Smooth muscle cell (in vitro differentiated cells): ENCODE data around the gene PLTP. TPM values are rescaled to one million over a fixed set of nuclear protein-coding genes. Genes with fewer than 3 reads are reported as not detected.
A peak's percentile ranks its signal among the peaks of the same experiment; 100 is the strongest.

Experiments used
- DNase-seq: peaks from one replicate; lab custom pipeline; 2025; ENCODE audit not compliant: unreplicated experiment; lab: John Stamatoyannopoulos, UW
- H2AFZ ChIP-seq: fragments of 200-600 bp; sonication (generic); 2 replicates; pipeline ENCODE4 v1.6.0; 2016; ENCODE audit warnings: antibody characterized with exemption, low read depth, mild to moderate bottlenecking
- H3F3A ChIP-seq: fragments of 200-600 bp; sonication (generic); 2 replicates; pipeline ENCODE4 v1.6.0; 2017; ENCODE audit warnings: antibody characterized with exemption, low read depth
- H3K27ac ChIP-seq: fragments of 200-600 bp; sonication (generic); 2 replicates; pipeline ENCODE4 v1.5.1; 2016; ENCODE audit warnings: low read depth, mild to moderate bottlenecking
- H3K27me3 ChIP-seq: fragments of 200-600 bp; sonication (generic); 2 replicates; pipeline ENCODE4 v1.6.1; 2016; ENCODE audit warnings: low read depth, mild to moderate bottlenecking
- H3K36me3 ChIP-seq: fragments of 200-600 bp; sonication (generic); 2 replicates; pipeline ENCODE4 v1.5.1; 2016; ENCODE audit warnings: low read depth
- H3K4me1 ChIP-seq: fragments of 200-600 bp; sonication (generic); 2 replicates; pipeline ENCODE4 v1.5.1; 2016; ENCODE audit warnings: low read depth
- H3K4me2 ChIP-seq: fragments of 200-600 bp; sonication (generic); 2 replicates; pipeline ENCODE4 v1.6.0; 2016; ENCODE audit warnings: mild to moderate bottlenecking
- H3K4me3 ChIP-seq: fragments of 200-600 bp; sonication (generic); 2 replicates; pipeline ENCODE4 v1.5.1; 2016; ENCODE audit warnings: mild to moderate bottlenecking
- H3K79me2 ChIP-seq: fragments of 200-600 bp; sonication (generic); 2 replicates; pipeline ENCODE4 v1.6.0; 2016; ENCODE audit warnings: low read depth, mild to moderate bottlenecking
- H3K9ac ChIP-seq: fragments of 200-600 bp; sonication (generic); 2 replicates; pipeline ENCODE4 v1.6.0; 2016; ENCODE audit warnings: low read depth
- H3K9me3 ChIP-seq: fragments of 200-600 bp; sonication (generic); replicated peaks from 2 replicates; pipeline ENCODE4 v1.5.1; 2016; ENCODE audit warnings: low read depth
- H4K20me1 ChIP-seq: fragments of 200-600 bp; sonication (generic); 2 replicates; pipeline ENCODE4 v1.6.0; 2016; ENCODE audit warnings: low read depth
- WGBS: methylation state at CpG from one replicate; pipeline ENCODE4 v1.1.7; 2016; ENCODE audit warnings: low lambda C conversion rate; 5-methylcytosine and 5-hydroxymethylcytosine counted together
- polyA plus RNA-seq: library from polyadenylated mRNA; unstranded; fragments of >200 nt; fragmentation: Nextera tagmentation; extraction: Ambion mirVana; gene quantifications from 2 replicates; pipeline ENCODE4 v1.2.1, GENCODE V29; 2016
- total RNA-seq: library from RNA; depleted of rRNA; stranded (reverse); fragments of >200 nt; gene quantifications from 2 replicates; pipeline ENCODE4 v1.2.3, GENCODE V29; 2014
- TF ChIP-seq, protein P1 (sequence below): fragments of 200-600 bp; sonication (generic); IDR thresholded peaks from 2 replicates; pipeline ENCODE4 v1.5.1; 2017; ENCODE audit warnings: borderline replicate concordance, mild to moderate bottlenecking, antibody characterized with exemption; ENCODE audit not compliant: insufficient read depth, poor library complexity, severe bottlenecking

Gene PLTP
- total and polyA plus RNA-seq, 2 experiments from 2014 or later, result 81.0 to 262 TPM

DNA sequence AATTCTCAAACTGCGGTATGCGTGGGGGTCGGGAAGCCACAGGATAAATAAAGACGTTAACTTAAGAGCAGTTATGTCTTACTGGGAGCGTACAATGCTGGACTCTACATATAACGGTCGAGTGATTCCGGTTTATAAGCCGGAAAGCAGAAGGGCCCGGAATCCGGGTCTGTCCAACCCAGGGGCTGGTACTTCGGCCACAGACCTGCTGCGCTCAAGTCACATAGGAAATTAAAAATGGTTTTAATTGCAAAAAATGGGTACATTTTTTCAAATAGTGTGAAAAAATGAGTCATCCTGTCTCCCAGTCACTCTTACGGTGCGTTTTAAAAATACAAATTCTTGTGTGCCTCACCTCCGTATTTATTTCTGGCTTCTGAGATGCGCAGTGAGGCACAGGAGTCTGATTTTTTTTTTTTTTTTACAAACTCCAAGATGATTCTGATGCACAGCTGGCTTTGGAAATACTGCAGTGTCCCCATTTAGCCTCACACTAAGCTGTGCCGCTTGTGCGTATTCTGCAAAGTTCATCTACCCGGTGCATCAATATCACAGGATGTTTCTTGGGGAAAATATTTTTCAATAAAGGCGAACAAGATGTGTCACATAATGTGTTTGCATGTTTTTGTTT lies 23.6 kb upstream of the PLTP start:
- no peak for DNase-seq
- peak overlapping the region; percentile 94 for H3K4me3 ChIP-seq
- H4K20me1 ChIP-seq, result peaks cover 49% of the 10 kb centered on the region
- H2AFZ ChIP-seq, result no peak overlapping the region
- H3K79me2 ChIP-seq, result peaks cover 35% of the 10 kb centered on the region
- H3F3A ChIP-seq, result peaks cover under 1% of the 10 kb centered on the region
- H3K9me3 ChIP-seq, result no peaks in the 10 kb centered on the region
- H3K9ac ChIP-seq, result peak overlapping the region; percentile 92
- peak overlapping the region; percentile 89 for H3K4me2 ChIP-seq
- H3K4me1 ChIP-seq, result peaks cover 10% of the 10 kb centered on the region
- WGBS, result 15% methylated on average over 21 of the region's 21 CpGs
- TF ChIP-seq, protein P1, sequence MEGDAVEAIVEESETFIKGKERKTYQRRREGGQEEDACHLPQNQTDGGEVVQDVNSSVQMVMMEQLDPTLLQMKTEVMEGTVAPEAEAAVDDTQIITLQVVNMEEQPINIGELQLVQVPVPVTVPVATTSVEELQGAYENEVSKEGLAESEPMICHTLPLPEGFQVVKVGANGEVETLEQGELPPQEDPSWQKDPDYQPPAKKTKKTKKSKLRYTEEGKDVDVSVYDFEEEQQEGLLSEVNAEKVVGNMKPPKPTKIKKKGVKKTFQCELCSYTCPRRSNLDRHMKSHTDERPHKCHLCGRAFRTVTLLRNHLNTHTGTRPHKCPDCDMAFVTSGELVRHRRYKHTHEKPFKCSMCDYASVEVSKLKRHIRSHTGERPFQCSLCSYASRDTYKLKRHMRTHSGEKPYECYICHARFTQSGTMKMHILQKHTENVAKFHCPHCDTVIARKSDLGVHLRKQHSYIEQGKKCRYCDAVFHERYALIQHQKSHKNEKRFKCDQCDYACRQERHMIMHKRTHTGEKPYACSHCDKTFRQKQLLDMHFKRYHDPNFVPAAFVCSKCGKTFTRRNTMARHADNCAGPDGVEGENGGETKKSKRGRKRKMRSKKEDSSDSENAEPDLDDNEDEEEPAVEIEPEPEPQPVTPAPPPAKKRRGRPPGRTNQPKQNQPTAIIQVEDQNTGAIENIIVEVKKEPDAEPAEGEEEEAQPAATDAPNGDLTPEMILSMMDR, result no peak
- H3K36me3 ChIP-seq, result peaks cover 2% of the 10 kb centered on the region
- peak overlapping the region; percentile 96 for H3K27ac ChIP-seq
- H3K27me3 ChIP-seq, result no peaks in the 10 kb centered on the region

DNA sequence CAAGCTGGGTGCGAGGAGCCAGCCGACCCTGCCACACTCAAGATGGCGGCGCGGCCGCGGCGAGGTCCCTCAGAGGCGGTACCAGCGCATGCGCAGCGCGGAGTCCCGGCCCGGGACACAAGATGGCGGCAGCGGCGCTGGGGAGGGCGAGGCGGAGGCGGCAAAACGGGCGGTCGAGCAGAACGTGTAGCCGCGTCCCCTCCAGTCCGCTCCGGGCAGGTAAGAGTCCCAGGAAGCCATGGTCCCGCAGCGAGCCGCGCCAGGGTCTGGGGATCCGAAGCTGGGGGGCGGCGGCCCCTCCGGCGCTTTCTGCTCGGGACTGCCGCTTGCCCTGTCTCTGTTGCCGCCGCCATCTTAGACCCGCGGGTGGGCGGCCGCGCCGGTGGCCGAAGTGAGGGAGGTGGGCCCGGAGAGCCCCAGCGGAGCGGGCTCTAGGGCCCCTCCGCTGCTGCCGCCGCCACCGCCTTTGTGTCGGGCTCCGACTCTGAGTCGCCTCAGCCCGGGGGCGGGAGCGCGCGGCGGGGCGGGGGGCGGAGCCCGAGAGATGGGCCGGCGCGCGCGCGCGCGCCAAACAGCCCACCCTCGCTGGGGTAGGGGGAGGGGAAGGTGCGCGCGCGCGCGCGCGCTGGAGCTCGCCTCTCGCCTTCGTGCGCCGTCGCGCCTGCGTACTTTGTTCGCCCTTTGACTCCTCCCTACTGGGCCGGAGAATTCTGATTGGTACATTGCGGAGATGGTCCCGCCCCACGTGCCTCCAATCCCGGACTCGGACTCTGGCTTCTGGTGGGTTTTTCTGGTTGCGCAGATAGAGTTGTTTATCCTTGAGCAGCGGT lies 22.8 kb upstream of the PLTP start, which contains the start of gene PCIF1:
TSS of gene PCIF1 (plus strand) at position 98 of the 830 bp plus-strand sequence. CDS start 4,317 bp downstream, outside the sequence.
- Histone ChIP-seq H3K36me3 (peaks cover 2% of the 10 kb centered on the region), H2AFZ (peak within 1 kb of the TSS; percentile 64), H3K79me2 (peaks cover 35% of the 10 kb centered on the region), H3K9me3 (no peaks in the 10 kb centered on the region), H3K27me3 (no peaks in the 10 kb centered on the region), H3F3A (peaks cover 8% of the 10 kb centered on the region), H3K4me1 (peaks cover 10% of the 10 kb centered on the region), H3K9ac (peak within 1 kb of the TSS; percentile 100), H4K20me1 (peaks cover 49% of the 10 kb centered on the region), H3K4me3 (peak within 1 kb of the TSS; percentile 94), H3K4me2 (peak within 1 kb of the TSS; percentile 99), H3K27ac (peak within 1 kb of the TSS; percentile 100)
- DNase-seq, result peak; percentile 92
- under 1% methylated on average over 55 of the region's 102 CpGs for WGBS
- TF ChIP-seq, protein P1, result no peak

DNA sequence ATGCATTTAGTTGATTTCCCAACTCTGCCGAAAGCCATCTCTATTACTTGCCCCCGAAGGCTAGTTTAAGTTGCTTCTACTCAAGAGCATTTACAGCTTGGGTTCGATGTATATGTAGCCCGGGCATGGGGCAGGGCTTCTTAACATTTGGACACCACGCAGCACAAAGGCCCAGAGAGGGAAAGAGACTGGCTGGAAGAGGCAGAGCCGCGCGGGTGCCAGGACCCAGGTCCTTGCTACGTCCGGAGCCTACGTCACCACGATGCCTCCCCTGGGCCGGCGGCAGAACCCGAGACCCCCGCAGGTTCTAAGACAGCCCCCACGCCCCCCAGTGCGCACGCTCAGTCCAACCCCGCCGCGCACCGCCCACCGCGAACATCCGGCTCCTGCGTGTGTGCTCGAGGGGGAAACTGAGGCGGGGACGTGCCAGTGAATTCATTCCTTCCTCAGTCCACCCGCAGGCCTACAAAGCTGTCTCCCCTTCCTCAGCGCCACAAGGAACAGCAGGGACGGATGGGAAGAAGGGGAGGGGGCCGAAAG lies 22.2 kb upstream of the PLTP start:
- TF ChIP-seq, protein P1, result no peak
- DNase-seq, result no peak

More for the DNA sequence above, 22.2 kb upstream of the PLTP start:
- H3F3A ChIP-seq, result peaks cover 9% of the 10 kb centered on the region
- 2% methylated on average over 34 of the region's 34 CpGs for WGBS
- H3K4me2 ChIP-seq, result peak overlapping the region; percentile 99
- no peaks in the 10 kb centered on the region for H3K9me3 ChIP-seq
- H3K27me3 ChIP-seq, result no peaks in the 10 kb centered on the region
- H3K4me3 ChIP-seq, result peak overlapping the region; percentile 94
- peaks cover 49% of the 10 kb centered on the region for H4K20me1 ChIP-seq
- H2AFZ ChIP-seq, result no peak overlapping the region
- H3K79me2 ChIP-seq, result peaks cover 35% of the 10 kb centered on the region
- peak overlapping the region; percentile 100 for H3K27ac ChIP-seq
- peaks cover 10% of the 10 kb centered on the region for H3K4me1 ChIP-seq
- H3K9ac ChIP-seq, result peak overlapping the region; percentile 100
- peaks cover 2% of the 10 kb centered on the region for H3K36me3 ChIP-seq
